Measurements from ENCODE around the gene RGS10.

- TF ChIP-seq CTCF (IDR thresholded peaks at IDR 0.05): no peak
- TF ChIP-seq EP300 (IDR thresholded peaks at IDR 0.05): no peak
- no peak for TF ChIP-seq POLR2A (IDR thresholded peaks at IDR 0.05)
Observed at GRCh38 chr10:119515511-119516045, 26.9 kb downstream of the RGS10 start.

All from tibial nerve (tissue), 4 donors.